ENCODE results near the gene MIPOL1. TPM values are rescaled to one million over a fixed set of nuclear protein-coding genes. Genes with fewer than 3 reads are reported as not detected.
"Not testable (repeated sequence)": the region's sequence is repeated elsewhere in the genome, so short reads cannot be mapped to it uniquely, and the experiment has no call there.

The MIPOL1 gene
- total RNA-seq, 1 donor from 2014 or later: 14.6 TPM

DNA sequence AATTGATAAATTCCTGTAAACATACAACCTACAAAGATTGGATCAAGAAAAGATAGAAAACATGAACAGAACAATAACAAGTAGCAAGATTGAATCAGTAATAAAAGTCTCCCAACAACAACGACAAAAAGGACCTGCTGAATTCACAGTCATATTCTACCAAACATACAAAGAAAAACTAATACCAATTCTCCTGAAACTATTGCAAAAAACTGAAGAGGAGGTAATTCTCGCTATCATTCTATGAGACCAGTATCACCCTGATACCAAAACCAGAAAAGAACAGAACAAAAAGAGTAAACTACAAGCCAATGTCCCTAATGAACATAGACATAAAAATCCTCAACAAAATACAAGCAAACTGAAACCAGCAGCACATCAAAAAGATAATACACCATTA lies 39.8 kb upstream of the MIPOL1 start:
- H3K36me3 Mint-ChIP-seq (ENCODE audit: unreplicated experiment): peaks cover 5% of the 10 kb centered on the region
- TF ChIP-seq, protein P1, sequence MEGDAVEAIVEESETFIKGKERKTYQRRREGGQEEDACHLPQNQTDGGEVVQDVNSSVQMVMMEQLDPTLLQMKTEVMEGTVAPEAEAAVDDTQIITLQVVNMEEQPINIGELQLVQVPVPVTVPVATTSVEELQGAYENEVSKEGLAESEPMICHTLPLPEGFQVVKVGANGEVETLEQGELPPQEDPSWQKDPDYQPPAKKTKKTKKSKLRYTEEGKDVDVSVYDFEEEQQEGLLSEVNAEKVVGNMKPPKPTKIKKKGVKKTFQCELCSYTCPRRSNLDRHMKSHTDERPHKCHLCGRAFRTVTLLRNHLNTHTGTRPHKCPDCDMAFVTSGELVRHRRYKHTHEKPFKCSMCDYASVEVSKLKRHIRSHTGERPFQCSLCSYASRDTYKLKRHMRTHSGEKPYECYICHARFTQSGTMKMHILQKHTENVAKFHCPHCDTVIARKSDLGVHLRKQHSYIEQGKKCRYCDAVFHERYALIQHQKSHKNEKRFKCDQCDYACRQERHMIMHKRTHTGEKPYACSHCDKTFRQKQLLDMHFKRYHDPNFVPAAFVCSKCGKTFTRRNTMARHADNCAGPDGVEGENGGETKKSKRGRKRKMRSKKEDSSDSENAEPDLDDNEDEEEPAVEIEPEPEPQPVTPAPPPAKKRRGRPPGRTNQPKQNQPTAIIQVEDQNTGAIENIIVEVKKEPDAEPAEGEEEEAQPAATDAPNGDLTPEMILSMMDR (IDR thresholded peaks at IDR 0.05): no peak
- no peaks in the 10 kb centered on the region for H3K4me1 Mint-ChIP-seq (ENCODE audit: unreplicated experiment)
- peaks cover 10% of the 10 kb centered on the region for H3K9me3 Mint-ChIP-seq (ENCODE audit: unreplicated experiment)
- H3K27me3 Mint-ChIP-seq (ENCODE audit: unreplicated experiment): peaks cover 50% of the 10 kb centered on the region
- DNase-seq (ENCODE audit: extremely low spot score, unreplicated experiment): no peak
- H3K4me3 Mint-ChIP-seq (ENCODE audit: unreplicated experiment): no peak overlapping the region
- H3K27ac Mint-ChIP-seq (ENCODE audit: unreplicated experiment): no peak overlapping the region

DNA sequence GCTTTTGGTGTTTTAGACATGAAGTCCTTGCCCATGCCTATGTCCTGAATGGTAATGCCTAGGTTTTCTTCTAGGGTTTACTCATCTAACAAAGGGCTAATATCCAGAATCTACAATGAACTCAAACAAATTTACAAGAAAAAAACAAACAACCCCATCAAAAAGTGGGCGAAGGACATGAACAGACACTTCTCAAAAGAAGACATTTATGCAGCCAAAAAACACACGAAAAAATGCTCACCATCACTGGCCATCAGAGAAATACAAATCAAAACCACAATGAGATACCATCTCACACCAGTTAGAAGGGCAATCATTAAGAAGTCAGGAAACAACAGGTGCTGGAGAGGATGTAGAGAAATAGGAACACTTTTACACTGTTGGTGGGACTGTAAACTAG lies 35.4 kb upstream of the MIPOL1 start:
- Mint-ChIP-seq H3K27me3 (ENCODE audit: unreplicated experiment) (peaks cover 64% of the 10 kb centered on the region), H3K9me3 (ENCODE audit: unreplicated experiment) (peaks cover 10% of the 10 kb centered on the region)
- H3K4me1 Mint-ChIP-seq (ENCODE audit: unreplicated experiment); H3K27ac Mint-ChIP-seq (ENCODE audit: unreplicated experiment); H3K36me3 Mint-ChIP-seq (ENCODE audit: unreplicated experiment); H3K4me3 Mint-ChIP-seq (ENCODE audit: unreplicated experiment); DNase-seq (ENCODE audit: extremely low spot score, unreplicated experiment): not testable (repeated sequence)

DNA sequence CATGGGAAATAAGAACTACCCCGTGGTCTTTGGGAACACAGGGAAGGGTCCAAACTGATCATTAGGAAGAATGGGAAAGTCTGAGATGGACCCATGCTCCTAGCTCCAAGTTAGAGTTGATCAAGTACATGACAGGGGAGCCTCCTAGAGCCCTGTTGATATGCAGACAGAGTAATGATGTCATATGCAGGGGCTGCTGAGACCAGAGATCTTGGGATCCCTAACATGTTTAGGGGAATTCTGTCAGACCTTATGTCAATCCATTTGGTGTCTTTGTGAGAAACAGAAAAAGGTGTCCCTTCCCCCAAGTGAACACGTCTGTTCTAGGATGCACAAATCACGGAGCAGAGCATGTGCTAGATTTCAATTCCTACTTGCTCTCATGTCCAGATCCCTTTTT lies 31.9 kb upstream of the MIPOL1 start:
- no peak overlapping the region for H3K4me3 Mint-ChIP-seq (ENCODE audit: unreplicated experiment)
- H3K27me3 Mint-ChIP-seq (ENCODE audit: unreplicated experiment): peaks cover 47% of the 10 kb centered on the region
- DNase-seq (ENCODE audit: extremely low spot score, unreplicated experiment): no peak
- H3K9me3 Mint-ChIP-seq (ENCODE audit: unreplicated experiment): no peaks in the 10 kb centered on the region
- peaks cover 2% of the 10 kb centered on the region for H3K36me3 Mint-ChIP-seq (ENCODE audit: unreplicated experiment)
- TF ChIP-seq, protein P1 (IDR thresholded peaks at IDR 0.05): no peak
- no peak overlapping the region for H3K27ac Mint-ChIP-seq (ENCODE audit: unreplicated experiment)
- H3K4me1 Mint-ChIP-seq (ENCODE audit: unreplicated experiment): no peaks in the 10 kb centered on the region

DNA sequence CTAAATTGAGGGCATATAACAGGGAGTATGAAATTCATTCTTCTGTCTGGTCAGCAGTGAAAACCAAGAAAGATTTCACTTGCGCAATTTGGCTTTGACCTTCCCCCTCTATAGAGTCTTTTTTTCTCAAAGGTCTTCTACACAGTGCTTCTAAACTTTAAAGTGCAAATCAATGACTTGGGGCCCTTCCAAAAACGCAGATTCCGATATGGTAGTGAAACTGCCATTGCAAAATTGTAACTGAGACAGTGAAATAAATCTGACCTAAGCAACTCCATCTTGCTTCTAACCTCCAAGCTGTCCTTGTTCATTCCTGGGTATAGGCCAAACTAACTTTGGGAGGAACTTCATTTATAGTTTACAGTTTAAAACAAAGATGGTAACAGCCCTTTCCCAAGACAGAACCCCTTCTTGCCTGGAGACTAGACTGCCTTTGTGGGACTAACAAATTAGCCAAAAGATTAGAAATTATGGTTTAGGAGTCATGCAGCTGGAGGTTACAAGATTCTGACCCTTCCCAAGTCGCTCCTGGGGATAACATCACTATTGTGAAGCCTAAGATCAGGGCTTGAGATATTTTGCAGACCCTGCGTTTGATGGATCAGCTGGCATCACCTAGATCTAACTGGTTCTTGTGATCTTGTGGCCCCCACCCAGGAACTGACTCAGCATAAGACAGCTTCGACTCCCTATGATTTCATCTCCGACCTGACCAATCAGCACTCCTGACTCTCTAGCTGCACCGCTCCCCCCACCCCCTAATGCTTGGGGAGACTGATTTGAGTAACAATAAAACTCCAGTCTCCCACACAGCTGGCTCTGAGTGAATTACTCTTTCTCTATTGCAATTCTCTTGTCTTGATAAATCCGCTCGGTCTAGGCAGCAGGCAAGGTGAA lies 30.3 kb upstream of the MIPOL1 start:
- H3K36me3 Mint-ChIP-seq (ENCODE audit: unreplicated experiment): no peaks in the 10 kb centered on the region
- H3K9me3 Mint-ChIP-seq (ENCODE audit: unreplicated experiment): no peaks in the 10 kb centered on the region
- H3K27me3 Mint-ChIP-seq (ENCODE audit: unreplicated experiment): peaks cover 44% of the 10 kb centered on the region
- H3K27ac Mint-ChIP-seq (ENCODE audit: unreplicated experiment): no peak overlapping the region
- H3K4me1 Mint-ChIP-seq (ENCODE audit: unreplicated experiment): peaks cover 4% of the 10 kb centered on the region
- H3K4me3 Mint-ChIP-seq (ENCODE audit: unreplicated experiment): no peak overlapping the region
- no peak for DNase-seq (ENCODE audit: extremely low spot score, unreplicated experiment)
- TF ChIP-seq, protein P1 (IDR thresholded peaks at IDR 0.05): no peak

DNA sequence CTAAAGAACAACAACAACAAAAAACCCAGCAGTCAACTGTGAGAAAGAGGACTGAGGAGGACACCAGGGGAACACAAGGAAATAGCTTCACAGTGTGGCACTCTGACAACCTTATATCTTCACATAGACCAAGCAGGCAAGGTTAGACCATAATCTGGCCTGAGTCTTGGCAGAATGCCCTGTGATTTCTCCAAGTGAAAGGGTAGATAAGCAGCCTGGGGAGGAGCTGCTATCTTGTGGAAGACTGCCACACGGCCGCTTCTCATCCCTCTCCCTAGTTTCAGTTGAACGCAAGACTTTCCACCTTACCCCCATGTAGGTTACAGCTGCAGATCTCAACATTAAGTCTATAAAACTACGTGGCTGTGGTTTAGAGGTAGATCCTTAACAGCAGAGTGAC lies 29.0 kb upstream of the MIPOL1 start:
- DNase-seq (ENCODE audit: extremely low spot score, unreplicated experiment): no peak
- Mint-ChIP-seq H3K27me3 (ENCODE audit: unreplicated experiment) (peaks cover 38% of the 10 kb centered on the region), H3K36me3 (ENCODE audit: unreplicated experiment) (no peaks in the 10 kb centered on the region), H3K4me3 (ENCODE audit: unreplicated experiment) (no peak overlapping the region), H3K4me1 (ENCODE audit: unreplicated experiment) (peaks cover 13% of the 10 kb centered on the region), H3K27ac (ENCODE audit: unreplicated experiment) (no peak overlapping the region), H3K9me3 (ENCODE audit: unreplicated experiment) (no peaks in the 10 kb centered on the region)
- TF ChIP-seq, protein P1 (IDR thresholded peaks at IDR 0.05): no peak

Measured in osteocyte (in vitro differentiated cells).